Measurements from ENCODE around the gene NR2F1. TPM values are rescaled to one million over a fixed set of nuclear protein-coding genes. Genes with fewer than 3 reads are reported as not detected.

The NR2F1 gene
- total RNA-seq, 2 experiments from 2014 or later = not detected

- ATAC-seq (no peak), DNase-seq (peak; percentile 26)
- H3K27me3 Mint-ChIP-seq = peaks cover 79% of the 10 kb centered on the region
- H3K4me3 Mint-ChIP-seq = no peak overlapping the region
- intact Hi-C loops (cut with DNase I, micrococcal nuclease) = loop anchor here (1.0 to 10.0 kb wide), 4 partner anchors 14 to 1042 kb away; partner anchors contain the start of genes KIAA0825 (in 1 of the 2) and SLF1 (in 1 of the 2)
- H3K4me1 Mint-ChIP-seq = peaks cover 24% of the 10 kb centered on the region
- H3K36me3 Mint-ChIP-seq (ENCODE audit: low read depth) = no peaks in the 10 kb centered on the region
- peaks cover 1% of the 10 kb centered on the region for H3K9me3 Mint-ChIP-seq (ENCODE audit: low read depth)
- ChIA-PET POLR2A (no interaction called here), CTCF (interaction anchor here (0.6 kb wide), 1 partner anchor 133 kb away, joined by 4 read pairs; no protein-coding TSS in a partner anchor)
- H3K27ac Mint-ChIP-seq = no peak overlapping the region
Measured at GRCh38 chr5:93572608-93573353, 10.2 kb upstream of the NR2F1 start.

GRCh38 chr5:93573354-93574351 is 9.4 kb upstream of the NR2F1 start:
- intact Hi-C loops (cut with DNase I, micrococcal nuclease) = loop anchor here (1.0 to 10.0 kb wide), 4 partner anchors 13 to 1041 kb away; partner anchors contain the start of genes KIAA0825 (in 1 of the 2) and SLF1 (in 1 of the 2)

GRCh38 chr5:93574491-93575305 is 8.3 kb upstream of the NR2F1 start:
- no peak for ATAC-seq
- CTCF ChIA-PET = interaction anchor here (0.9 to 1.2 kb wide), 2 partner anchors 30 to 33 kb away, joined by 3 read pairs; no protein-coding TSS in a partner anchor
- H3K27me3 Mint-ChIP-seq = peaks cover 76% of the 10 kb centered on the region
- H3K4me1 Mint-ChIP-seq = peaks cover 28% of the 10 kb centered on the region
- POLR2A ChIA-PET = no interaction called here
- H3K27ac Mint-ChIP-seq = no peak overlapping the region
- no peaks in the 10 kb centered on the region for H3K36me3 Mint-ChIP-seq (ENCODE audit: low read depth)
- intact Hi-C loops (cut with DNase I, micrococcal nuclease) = loop anchor here (5.0 to 10.0 kb wide), 2 partner anchors 33 to 1040 kb away; partner anchors contain the start of genes KIAA0825 (in 1 of the 2) and SLF1 (in 1 of the 2)
- no peak for DNase-seq
- no peak overlapping the region for H3K4me3 Mint-ChIP-seq
- no peaks in the 10 kb centered on the region for H3K9me3 Mint-ChIP-seq (ENCODE audit: low read depth)

More at GRCh38 chr5:93573354-93574351, 9.4 kb upstream of the NR2F1 start:
- ChIA-PET POLR2A (no interaction called here), CTCF (interaction anchor here (0.9 to 1.2 kb wide), 2 partner anchors 31 to 34 kb away, joined by 3 read pairs; no protein-coding TSS in a partner anchor)
- Mint-ChIP-seq H3K36me3 (ENCODE audit: low read depth) (no peaks in the 10 kb centered on the region), H3K27ac (no peak overlapping the region), H3K9me3 (ENCODE audit: low read depth) (peaks cover 1% of the 10 kb centered on the region), H3K4me1 (peaks cover 27% of the 10 kb centered on the region), H3K27me3 (peaks cover 83% of the 10 kb centered on the region), H3K4me3 (no peak overlapping the region)
- ATAC-seq (no peak), DNase-seq (no peak)

- Mint-ChIP-seq H3K27me3 (peaks cover 77% of the 10 kb centered on the region), H3K9me3 (ENCODE audit: low read depth) (no peaks in the 10 kb centered on the region), H3K4me1 (peaks cover 31% of the 10 kb centered on the region), H3K27ac (no peak overlapping the region), H3K36me3 (ENCODE audit: low read depth) (no peaks in the 10 kb centered on the region), H3K4me3 (no peak overlapping the region)
- ChIA-PET CTCF (interaction anchor here (1.4 kb wide), 1 partner anchor 37 kb away, joined by 3 read pairs; no protein-coding TSS in a partner anchor), POLR2A (no interaction called here)
- DNase-seq (no peak), ATAC-seq (no peak)
- intact Hi-C loops (cut with DNase I, micrococcal nuclease) = loop anchor here in 1 of 2 experiments (10.0 kb wide), 1 partner anchor 1039 kb away; the partner anchor contains the start of genes KIAA0825 and SLF1
Measured at GRCh38 chr5:93575461-93576414, 7.3 kb upstream of the NR2F1 start.

GRCh38 chr5:93576994-93577853 is 5.8 kb upstream of the NR2F1 start:
- CTCF ChIA-PET = interaction anchor here (1.4 to 1.8 kb wide), 2 partner anchors 11 to 35 kb away, joined by 3 to 5 read pairs; no protein-coding TSS in a partner anchor

GRCh38 chr5:93577854-93578812 is 4.9 kb upstream of the NR2F1 start:
- no peak for DNase-seq
- Mint-ChIP-seq H3K27me3 (peaks cover 59% of the 10 kb centered on the region), H3K9me3 (ENCODE audit: low read depth) (no peaks in the 10 kb centered on the region), H3K36me3 (ENCODE audit: low read depth) (no peaks in the 10 kb centered on the region), H3K4me1 (peaks cover 16% of the 10 kb centered on the region), H3K27ac (no peak overlapping the region), H3K4me3 (no peak overlapping the region)
- intact Hi-C loops (cut with DNase I, micrococcal nuclease) = loop anchor here in 1 of 2 experiments (10.0 kb wide), 1 partner anchor 1037 kb away; the partner anchor contains the start of genes KIAA0825 and SLF1
- CTCF ChIA-PET = interaction anchor here (0.7 to 1.8 kb wide), 3 partner anchors 10 to 125 kb away, joined by 3 to 5 read pairs (median 5); no protein-coding TSS in a partner anchor
- ATAC-seq = no peak
- POLR2A ChIA-PET = no interaction called here

More at GRCh38 chr5:93576994-93577853, 5.8 kb upstream of the NR2F1 start:
- Mint-ChIP-seq H3K4me3 (no peak overlapping the region), H3K36me3 (ENCODE audit: low read depth) (no peaks in the 10 kb centered on the region), H3K27ac (no peak overlapping the region), H3K27me3 (peaks cover 67% of the 10 kb centered on the region), H3K4me1 (peaks cover 23% of the 10 kb centered on the region), H3K9me3 (ENCODE audit: low read depth) (no peaks in the 10 kb centered on the region)
- intact Hi-C loops (cut with DNase I, micrococcal nuclease) = loop anchor here in 1 of 2 experiments (10.0 kb wide), 1 partner anchor 1038 kb away; the partner anchor contains the start of genes KIAA0825 and SLF1
- DNase-seq = no peak
- no peak for ATAC-seq
- POLR2A ChIA-PET = no interaction called here

- Mint-ChIP-seq H3K36me3 (ENCODE audit: low read depth) (no peaks in the 10 kb centered on the region), H3K9me3 (ENCODE audit: low read depth) (no peaks in the 10 kb centered on the region), H3K27ac (no peak overlapping the region), H3K4me1 (peaks cover 15% of the 10 kb centered on the region), H3K4me3 (no peak overlapping the region), H3K27me3 (peaks cover 50% of the 10 kb centered on the region)
- ChIA-PET CTCF (interaction anchor here (0.7 to 1.2 kb wide), 2 partner anchors 9 to 124 kb away, joined by 3 to 5 read pairs; no protein-coding TSS in a partner anchor), POLR2A (no interaction called here)
- intact Hi-C loops (cut with DNase I, micrococcal nuclease) = loop anchor here in 1 of 2 experiments (10.0 kb wide), 1 partner anchor 1036 kb away; the partner anchor contains the start of genes KIAA0825 and SLF1
- DNase-seq (peak; percentile 34), ATAC-seq (no peak)
Measured at GRCh38 chr5:93578813-93579691, 4.0 kb upstream of the NR2F1 start.

All from activated CD4-positive, alpha-beta T cell treated with anti-CD3 and anti-CD28 coated beads for 36 hours (primary cell).